ENCODE data around the gene FILIP1L. TPM values are rescaled to one million over a fixed set of nuclear protein-coding genes. Genes with fewer than 3 reads are reported as not detected.

FILIP1L gene
- total and polyA plus RNA-seq, 2 of the 13 experiments (the other 11 are each of a cell fraction or from before 2014, with no cell fraction given) = 8.1 to 187 TPM

GRCh38 chr3:100063929-100064461, 50.3 kb downstream of the FILIP1L start:
- H2AFZ ChIP-seq (ENCODE audit: low read length) = no peak overlapping the region
- H3K4me3 ChIP-seq (replicated peaks in 1 of 3; ENCODE audit: insufficient read depth in 1 of 3, low read depth in 2 of 3, low read length in 3 of 3) = peak overlapping the region in 1 of 3 experiments; percentile 2; a peak in 1 of 6 replicates
- peak overlapping the region; percentile 34 for H3K4me2 ChIP-seq (ENCODE audit: low read depth, low read length)
- POLR2A ChIA-PET = interaction anchor here (0.6 to 2.4 kb wide), 11 partner anchors 8 to 645 kb away, joined by 3 to 27 read pairs (median 4); partner anchors contain the start of genes TBC1D23 and TFG
- H3K9me3 ChIP-seq (ENCODE audit: low read length) = no peaks in the 10 kb centered on the region
- H3K27ac ChIP-seq (ENCODE audit: extremely low read length, insufficient read depth, low read length) = peak overlapping the region; percentile 64
- intact Hi-C loops (cut with micrococcal nuclease; ENCODE audit: unreplicated experiment) = loop anchor here (5.0 kb wide), 1 partner anchor 187 kb away; no protein-coding TSS in a partner anchor
- peak; percentile 59 for FAIRE-seq
- peak overlapping the region; percentile 39 for H3K9ac ChIP-seq (ENCODE audit: insufficient read depth, low read depth, low read length)
- no peaks in the 10 kb centered on the region for H4K20me1 ChIP-seq (ENCODE audit: insufficient read depth, low read length)
- CTCF ChIA-PET (ENCODE audit: low intra/inter-chr PET ratio, low total read pairs) = no interaction called here
- DNase-seq (ENCODE audit: low spot score) = peak; percentile 89
- WGBS (ENCODE audit: low lambda C conversion rate) = 14% methylated on average over 7 of the region's 7 CpGs
- in situ Hi-C loops (cut with HindIII; ENCODE audit: extremely low pct_ligation_motif_present, low pct_unique_long_range_greater_than_20kb) = no loop called here
- H3K79me2 ChIP-seq (ENCODE audit: insufficient read depth, low read length) = peaks cover 3% of the 10 kb centered on the region
- H3K36me3 ChIP-seq (replicated peaks in 1 of 2; ENCODE audit: control insufficient read depth in 1 of 2, insufficient read depth in 2 of 2, low read length in 2 of 2) = no peaks in the 10 kb centered on the region
- ATAC-seq = peak; percentile 75
- H3K4me1 ChIP-seq (ENCODE audit: insufficient read depth, low read length) = peaks cover 83% of the 10 kb centered on the region
- no peaks in the 10 kb centered on the region for H3K27me3 ChIP-seq (ENCODE audit: control insufficient read depth in 1 of 2, insufficient read depth in 2 of 2, low read length in 2 of 2)
- BruUV-seq (replicated peaks) = no TSS peak
- TF ChIP-seq ZNF598 (CRISPR knock-in tag; IDR thresholded peaks at IDR 0.05; ENCODE audit: borderline replicate concordance) = no peak
- no peak for TF ChIP-seq IRF9 (CRISPR knock-in tag; IDR thresholded peaks at IDR 0.05; ENCODE audit: borderline replicate concordance)
- TF ChIP-seq ZNF512B (CRISPR knock-in tag; IDR thresholded peaks at IDR 0.05; ENCODE audit: borderline replicate concordance) = no peak
- TF ChIP-seq ZNF775 (CRISPR knock-in tag; IDR thresholded peaks at IDR 0.05; ENCODE audit: borderline replicate concordance) = no peak
- no peak for TF ChIP-seq TEF (CRISPR knock-in tag; IDR thresholded peaks at IDR 0.05)
- TF ChIP-seq THYN1 (CRISPR knock-in tag; IDR thresholded peaks at IDR 0.05; ENCODE audit: borderline replicate concordance, low read depth) = no peak
- TF ChIP-seq ZBTB21 (CRISPR knock-in tag; IDR thresholded peaks at IDR 0.05) = no peak
- TF ChIP-seq ZNF878 (CRISPR knock-in tag; IDR thresholded peaks at IDR 0.05) = peak; percentile 81; the same call in 1 of the 2 replicates
- TF ChIP-seq ESRRA (CRISPR knock-in tag; IDR thresholded peaks at IDR 0.05; ENCODE audit: low read depth) = no peak
- no peak for TF ChIP-seq MTF1 (CRISPR knock-in tag; IDR thresholded peaks at IDR 0.05)
- TF ChIP-seq ZNF574 (CRISPR knock-in tag; IDR thresholded peaks at IDR 0.05) = no peak
- no peak for TF ChIP-seq ZNF496 (CRISPR knock-in tag; IDR thresholded peaks at IDR 0.05; ENCODE audit: insufficient replicate concordance)
- peak; percentile 68 for TF ChIP-seq SAP130 (CRISPR knock-in tag; IDR thresholded peaks at IDR 0.05; ENCODE audit: low read depth)
- no peak for TF ChIP-seq FUBP1 (CRISPR knock-in tag; IDR thresholded peaks at IDR 0.05; ENCODE audit: borderline replicate concordance)

All from HepG2 (cell line).